GM21360 (cell line): ENCODE measurements around the gene ATP8B1.

Experiments used
- ATAC-seq: cut with Tn5 transposase; IDR thresholded peaks from one replicate; pipeline ENCODE4 v1.9.1; 2021; ENCODE audit warnings: mild to moderate bottlenecking, moderate library complexity; ENCODE audit not compliant: unreplicated experiment

ATP8B1 gene

DNA sequence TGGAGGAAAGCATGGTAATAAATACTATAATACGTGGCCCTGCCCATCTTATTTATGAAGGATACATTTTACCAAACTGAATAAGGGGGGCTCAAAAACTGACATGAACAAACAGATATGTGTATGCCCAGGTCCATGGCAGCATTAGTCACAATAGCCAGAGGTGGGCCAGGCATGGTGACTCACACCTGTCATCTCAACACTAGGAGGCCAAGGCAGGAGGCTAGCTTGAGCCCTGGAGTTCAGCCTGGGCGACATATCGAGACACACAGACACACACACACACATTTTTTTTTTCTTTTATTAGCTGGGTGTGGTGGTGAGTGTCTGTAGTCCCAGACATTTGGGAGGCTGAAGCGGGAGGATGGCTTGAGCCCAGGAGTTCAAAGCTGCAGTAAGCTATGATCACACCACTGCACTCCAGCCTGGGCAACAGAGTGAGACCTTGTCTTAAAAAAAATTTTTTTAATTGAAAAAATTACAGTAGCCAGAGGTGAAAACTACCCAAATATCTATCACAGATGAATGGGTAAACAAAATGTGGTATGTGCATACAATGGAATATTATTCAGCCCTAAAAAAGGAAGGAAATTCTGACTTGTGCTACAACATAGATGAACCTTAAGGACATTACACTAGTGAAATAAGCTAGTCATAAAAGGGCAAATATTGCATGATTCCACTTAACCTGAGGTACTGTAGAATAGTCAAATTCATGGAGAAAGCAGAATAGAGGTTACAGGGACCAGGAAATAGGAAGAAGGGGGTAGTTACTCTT lies 8.0 kb downstream of the ATP8B1 start:
- ATAC-seq: no peak

DNA sequence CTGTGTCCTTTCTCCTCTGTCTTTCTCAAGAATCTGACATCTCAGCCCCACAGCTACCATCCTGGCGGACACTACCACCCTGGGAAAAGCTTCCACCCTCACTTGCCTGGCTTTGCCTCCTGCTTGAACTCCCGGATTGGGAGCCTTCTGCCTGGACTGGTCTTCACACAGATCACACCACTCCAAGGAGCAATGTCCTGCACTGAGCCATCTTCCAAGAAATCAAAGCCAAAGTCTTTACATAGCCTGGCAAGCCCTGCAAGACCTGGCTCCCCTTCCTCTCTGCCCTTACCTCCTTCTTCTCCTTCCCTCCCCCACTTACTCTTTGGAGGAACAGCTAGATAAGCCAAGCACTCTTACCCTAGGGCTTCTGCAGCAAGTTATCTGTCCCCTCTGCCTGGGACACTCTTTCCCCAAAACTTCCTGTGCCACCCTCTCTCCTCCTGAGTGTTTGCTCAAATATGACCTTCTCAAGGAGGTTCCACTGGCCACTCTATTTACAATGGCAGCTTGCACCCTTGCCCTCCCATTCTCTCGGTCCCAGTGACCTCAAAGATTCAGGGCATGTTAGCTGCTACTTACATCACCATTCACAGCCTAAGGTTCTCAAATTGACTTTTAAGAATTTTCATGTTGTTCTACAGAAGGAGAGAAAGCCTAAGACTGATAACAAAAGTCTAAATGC lies 9.7 kb downstream of the ATP8B1 start:
- no peak for ATAC-seq

GRCh38 chr18:57792631-57793301 lies 10.3 kb downstream of the ATP8B1 start:
- no peak for ATAC-seq

- ATAC-seq: no peak
Measured at GRCh38 chr18:57791911-57792310, 11.2 kb downstream of the ATP8B1 start.

GRCh38 chr18:57791192-57791591 lies 11.9 kb downstream of the ATP8B1 start:
- ATAC-seq: no peak

DNA sequence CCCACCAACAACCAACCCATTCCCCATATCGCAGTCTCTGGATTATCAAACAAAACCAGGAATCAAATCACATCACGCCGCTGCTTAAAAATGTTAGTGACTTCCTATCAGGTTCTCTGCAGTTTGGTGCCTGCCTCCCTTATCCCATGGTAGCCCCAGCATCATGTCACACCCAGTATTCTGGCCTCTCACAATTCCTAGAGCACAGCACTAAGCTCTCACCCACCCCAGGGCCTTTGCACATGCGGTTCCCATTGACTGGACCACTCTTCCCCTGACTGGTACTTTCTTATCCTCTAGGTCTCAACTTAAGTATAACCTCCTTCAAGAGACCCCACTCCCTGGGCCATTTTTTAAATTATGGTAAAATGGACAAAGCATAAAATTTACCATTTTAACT lies 12.8 kb downstream of the ATP8B1 start:
- no peak for ATAC-seq

DNA sequence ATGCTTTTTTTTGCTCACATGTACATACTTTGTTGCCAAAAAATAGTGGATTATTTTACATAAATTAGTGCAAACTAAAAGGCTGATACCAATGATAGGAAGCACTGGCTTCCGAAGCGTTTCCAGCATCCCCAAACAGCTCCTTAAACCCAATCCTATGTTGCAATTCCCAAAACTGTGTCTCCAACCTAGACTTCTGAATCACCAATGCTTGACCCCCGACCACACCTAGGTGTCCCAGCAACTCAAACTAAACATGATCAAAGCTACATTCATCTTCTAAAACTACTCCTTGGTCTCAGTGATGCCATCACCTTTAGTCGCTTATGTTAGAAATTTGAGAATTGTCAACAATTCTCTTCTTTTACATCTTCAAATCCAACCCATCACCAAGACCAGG lies 13.4 kb downstream of the ATP8B1 start:
- ATAC-seq: no peak

DNA sequence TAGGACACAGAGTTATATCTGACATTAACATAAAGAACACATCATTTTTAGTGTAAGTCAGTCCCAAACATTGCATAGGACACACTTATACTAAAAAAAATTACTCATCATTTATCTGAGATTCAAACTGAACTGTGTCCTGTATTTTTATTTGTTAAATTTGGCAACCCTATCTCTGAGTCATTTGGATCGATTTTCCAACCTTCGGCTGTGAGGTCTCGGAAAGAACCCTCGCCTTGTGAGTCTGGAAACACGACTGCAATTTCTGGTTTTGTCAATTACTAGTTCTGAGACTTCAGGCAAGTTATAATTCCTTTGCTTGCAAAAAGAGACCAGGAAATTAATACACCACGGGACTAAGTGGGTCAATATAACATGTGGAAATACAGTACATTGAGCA lies 14.0 kb downstream of the ATP8B1 start:
- ATAC-seq: no peak

- no peak for ATAC-seq
Measured at GRCh38 chr18:57787068-57787685, 15.9 kb downstream of the ATP8B1 start.

GRCh38 chr18:57785751-57786437 lies 17.2 kb downstream of the ATP8B1 start:
- no peak for ATAC-seq

- ATAC-seq: no peak
Measured at GRCh38 chr18:57784801-57785114, 18.4 kb downstream of the ATP8B1 start.

- no peak for ATAC-seq
Measured at GRCh38 chr18:57784034-57784800, 18.9 kb downstream of the ATP8B1 start.

DNA sequence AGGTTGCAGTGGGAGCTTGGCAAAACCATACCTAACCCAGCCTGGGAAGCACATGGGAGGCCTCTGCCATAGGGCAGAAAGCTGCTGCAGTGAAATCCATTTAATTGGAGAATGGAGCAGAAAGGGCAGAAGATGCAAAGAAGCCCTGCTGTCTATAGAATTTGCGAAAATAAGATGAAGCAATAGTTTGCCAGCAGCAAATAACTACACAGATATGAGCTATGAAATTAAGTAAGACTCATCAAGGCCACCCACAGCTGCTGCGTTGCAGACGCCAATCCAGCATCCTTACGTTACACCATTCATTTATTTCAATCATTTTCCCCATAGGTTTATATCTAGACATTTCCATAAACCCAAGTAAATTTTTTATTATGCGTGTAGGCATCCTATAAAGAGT lies 21.1 kb downstream of the ATP8B1 start:
- ATAC-seq: no peak

- no peak for ATAC-seq
Measured at GRCh38 chr18:57780706-57781347, 22.3 kb downstream of the ATP8B1 start.

DNA sequence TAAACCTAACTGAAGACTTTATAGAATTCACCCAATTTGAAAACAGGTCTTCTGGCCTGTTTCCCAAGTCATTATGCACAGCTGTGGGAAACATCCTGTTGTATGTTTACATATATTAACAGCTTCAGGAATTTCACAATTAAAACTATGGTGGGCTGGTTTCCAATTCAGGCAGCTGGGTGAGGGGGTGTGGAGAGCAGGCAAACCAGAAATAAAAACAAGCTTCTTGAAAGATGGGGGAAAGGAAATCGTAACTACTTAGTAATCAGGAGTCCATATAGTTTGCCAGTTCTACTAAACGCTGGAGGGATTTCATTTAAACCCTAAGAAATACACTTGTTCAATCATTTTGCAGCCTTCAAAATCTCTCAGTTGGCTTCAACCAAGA lies 22.8 kb downstream of the ATP8B1 start:
- ATAC-seq: no peak

- no peak for ATAC-seq
Measured at GRCh38 chr18:57776767-57777166, 26.3 kb downstream of the ATP8B1 start.

DNA sequence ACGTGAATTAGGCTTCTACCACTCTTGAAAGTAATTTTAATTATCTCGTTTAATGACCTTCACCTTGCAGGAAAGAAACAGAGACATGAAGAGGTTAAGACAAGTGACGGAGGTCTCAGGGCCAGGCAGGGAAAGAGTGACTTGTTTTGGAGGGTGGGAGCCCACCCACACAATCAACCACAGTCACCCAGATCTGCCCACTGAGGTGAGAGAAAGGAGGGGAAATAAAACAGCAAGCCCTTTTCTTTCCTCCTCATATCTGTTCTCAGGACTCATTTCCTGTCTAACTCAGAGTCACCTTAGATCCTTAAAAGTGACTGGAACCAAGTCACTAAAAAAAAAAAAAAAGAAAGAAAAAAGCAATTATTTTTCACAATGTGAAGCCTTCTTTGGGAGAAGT lies 26.8 kb downstream of the ATP8B1 start:
- ATAC-seq: no peak

GRCh38 chr18:57775937-57776336 lies 27.2 kb downstream of the ATP8B1 start:
- no peak for ATAC-seq

DNA sequence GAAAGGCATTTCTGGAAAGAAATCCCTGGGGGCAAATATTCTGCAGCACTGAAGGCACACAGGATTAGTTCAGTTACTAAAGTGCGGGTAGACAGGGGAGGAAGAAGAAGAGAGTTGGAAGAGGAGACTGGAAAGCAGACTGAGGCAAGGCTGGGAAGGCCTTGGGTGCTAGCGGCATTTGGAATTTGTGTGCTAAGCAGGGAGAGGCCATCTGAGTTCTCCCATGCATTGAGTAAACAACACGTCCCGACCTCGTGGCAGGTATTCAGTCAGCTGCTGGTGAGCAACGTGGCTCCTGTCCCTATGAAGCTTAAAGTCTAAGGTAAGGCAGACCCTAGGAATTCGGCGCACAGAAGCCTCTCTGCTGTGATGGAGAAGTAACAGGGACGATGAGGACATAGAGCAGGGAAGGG lies 30.7 kb downstream of the ATP8B1 start:
- ATAC-seq: no peak

GRCh38 chr18:57771626-57772025 lies 31.5 kb downstream of the ATP8B1 start:
- no peak for ATAC-seq
